ENCODE data around the gene CDKN1A.

The CDKN1A gene

DNA sequence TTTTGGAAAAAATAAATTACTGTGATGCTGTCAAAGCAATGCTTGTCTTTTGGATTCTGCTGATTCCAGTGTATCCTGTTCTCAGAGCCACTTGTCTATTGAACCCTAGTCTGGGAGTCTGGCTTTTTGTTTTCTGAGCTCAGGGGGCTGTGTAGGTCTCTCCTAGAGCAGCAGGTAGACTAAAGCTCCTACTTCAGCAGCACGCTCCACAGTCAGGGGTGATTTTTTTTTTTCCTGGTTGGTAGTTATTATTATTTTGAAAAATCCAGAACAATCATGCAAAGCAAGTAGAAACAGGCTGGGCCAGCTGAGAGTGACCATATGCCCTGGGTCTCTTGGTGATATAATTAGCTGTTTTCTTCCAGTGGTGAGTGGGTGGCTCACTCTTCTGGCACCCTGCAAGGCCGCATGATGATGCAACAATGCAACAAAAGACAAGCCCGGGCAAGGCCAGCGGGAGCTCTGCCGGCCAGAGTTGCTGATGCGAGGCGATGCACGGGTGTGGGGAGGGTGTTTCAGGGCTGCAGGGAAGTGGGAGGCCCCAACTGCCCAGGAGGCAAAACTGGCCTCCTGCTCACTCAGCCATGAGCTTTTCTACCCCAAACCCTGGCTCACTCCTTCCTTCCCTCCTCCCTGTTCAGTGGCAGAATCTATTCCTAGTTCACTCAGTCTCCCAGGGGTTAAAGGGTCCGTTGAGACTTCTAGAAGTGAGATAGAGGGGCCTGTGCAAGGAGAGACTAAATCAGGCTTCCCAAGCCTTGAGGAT lies 11.5 kb upstream of the CDKN1A start (continued):
- TF ChIP-seq, protein P1, sequence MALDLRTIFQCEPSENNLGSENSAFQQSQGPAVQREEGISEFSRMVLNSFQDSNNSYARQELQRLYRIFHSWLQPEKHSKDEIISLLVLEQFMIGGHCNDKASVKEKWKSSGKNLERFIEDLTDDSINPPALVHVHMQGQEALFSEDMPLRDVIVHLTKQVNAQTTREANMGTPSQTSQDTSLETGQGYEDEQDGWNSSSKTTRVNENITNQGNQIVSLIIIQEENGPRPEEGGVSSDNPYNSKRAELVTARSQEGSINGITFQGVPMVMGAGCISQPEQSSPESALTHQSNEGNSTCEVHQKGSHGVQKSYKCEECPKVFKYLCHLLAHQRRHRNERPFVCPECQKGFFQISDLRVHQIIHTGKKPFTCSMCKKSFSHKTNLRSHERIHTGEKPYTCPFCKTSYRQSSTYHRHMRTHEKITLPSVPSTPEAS (tag by site-specific recombination; IDR thresholded peaks at IDR 0.05): peak; percentile 54
- TF ChIP-seq ZSCAN16 (tag by site-specific recombination; IDR thresholded peaks at IDR 0.05) (peak; percentile 60; the same call in 1 of the 2 replicates), KLF9 (tag by site-specific recombination; IDR thresholded peaks at IDR 0.05; ENCODE audit: low read depth) (peak; percentile 25; the same call in 1 of the 2 replicates), ZNF610 (tag by site-specific recombination; IDR thresholded peaks at IDR 0.05; ENCODE audit: borderline replicate concordance) (0 out of 2 replicates have a peak, but pooled peaks have one; percentile 75), ZNF777 (tag by site-specific recombination; IDR thresholded peaks at IDR 0.05; ENCODE audit: borderline replicate concordance) (no peak), ZNF501 (tag by site-specific recombination; IDR thresholded peaks at IDR 0.05) (peak; percentile 82; the same call in 1 of the 2 replicates), TRIM28 (IDR thresholded peaks at IDR 0.05; ENCODE audit: borderline replicate concordance, low read length) (peak; percentile 93), EGR2 (tag by site-specific recombination; IDR thresholded peaks at IDR 0.05; ENCODE audit: low read depth) (peak; percentile 80), ZNF544 (tag by site-specific recombination; IDR thresholded peaks at IDR 0.05) (no peak), ZNF2 (tag by site-specific recombination; IDR thresholded peaks at IDR 0.05) (peak; percentile 66; the same call in 1 of the 2 replicates), ZSCAN30 (tag by site-specific recombination; IDR thresholded peaks at IDR 0.05) (peak; percentile 80; the same call in 1 of the 2 replicates), ZNF510 (tag by site-specific recombination; IDR thresholded peaks at IDR 0.05; ENCODE audit: insufficient replicate concordance) (no peak), SP7 (tag by site-specific recombination; IDR thresholded peaks at IDR 0.05) (peak; percentile 90), ZNF558 (tag by site-specific recombination; IDR thresholded peaks at IDR 0.05) (peak; percentile 48; the same call in 1 of the 2 replicates), ZBTB8A (tag by site-specific recombination; IDR thresholded peaks at IDR 0.05) (peak; percentile 99), SCRT2 (tag by site-specific recombination; IDR thresholded peaks at IDR 0.05) (peak; percentile 75; the same call in 1 of the 2 replicates), ZNF660 (tag by site-specific recombination; IDR thresholded peaks at IDR 0.05) (peak; percentile 92), ZNF654 (tag by site-specific recombination; IDR thresholded peaks at IDR 0.05; ENCODE audit: low read depth) (no peak), ZNF366 (tag by site-specific recombination; conservative IDR thresholded peaks at IDR 0.05) (peak; percentile 65), ZBTB48 (tag by site-specific recombination; IDR thresholded peaks at IDR 0.05) (peak; percentile 60)
- TF ChIP-seq, protein P2, sequence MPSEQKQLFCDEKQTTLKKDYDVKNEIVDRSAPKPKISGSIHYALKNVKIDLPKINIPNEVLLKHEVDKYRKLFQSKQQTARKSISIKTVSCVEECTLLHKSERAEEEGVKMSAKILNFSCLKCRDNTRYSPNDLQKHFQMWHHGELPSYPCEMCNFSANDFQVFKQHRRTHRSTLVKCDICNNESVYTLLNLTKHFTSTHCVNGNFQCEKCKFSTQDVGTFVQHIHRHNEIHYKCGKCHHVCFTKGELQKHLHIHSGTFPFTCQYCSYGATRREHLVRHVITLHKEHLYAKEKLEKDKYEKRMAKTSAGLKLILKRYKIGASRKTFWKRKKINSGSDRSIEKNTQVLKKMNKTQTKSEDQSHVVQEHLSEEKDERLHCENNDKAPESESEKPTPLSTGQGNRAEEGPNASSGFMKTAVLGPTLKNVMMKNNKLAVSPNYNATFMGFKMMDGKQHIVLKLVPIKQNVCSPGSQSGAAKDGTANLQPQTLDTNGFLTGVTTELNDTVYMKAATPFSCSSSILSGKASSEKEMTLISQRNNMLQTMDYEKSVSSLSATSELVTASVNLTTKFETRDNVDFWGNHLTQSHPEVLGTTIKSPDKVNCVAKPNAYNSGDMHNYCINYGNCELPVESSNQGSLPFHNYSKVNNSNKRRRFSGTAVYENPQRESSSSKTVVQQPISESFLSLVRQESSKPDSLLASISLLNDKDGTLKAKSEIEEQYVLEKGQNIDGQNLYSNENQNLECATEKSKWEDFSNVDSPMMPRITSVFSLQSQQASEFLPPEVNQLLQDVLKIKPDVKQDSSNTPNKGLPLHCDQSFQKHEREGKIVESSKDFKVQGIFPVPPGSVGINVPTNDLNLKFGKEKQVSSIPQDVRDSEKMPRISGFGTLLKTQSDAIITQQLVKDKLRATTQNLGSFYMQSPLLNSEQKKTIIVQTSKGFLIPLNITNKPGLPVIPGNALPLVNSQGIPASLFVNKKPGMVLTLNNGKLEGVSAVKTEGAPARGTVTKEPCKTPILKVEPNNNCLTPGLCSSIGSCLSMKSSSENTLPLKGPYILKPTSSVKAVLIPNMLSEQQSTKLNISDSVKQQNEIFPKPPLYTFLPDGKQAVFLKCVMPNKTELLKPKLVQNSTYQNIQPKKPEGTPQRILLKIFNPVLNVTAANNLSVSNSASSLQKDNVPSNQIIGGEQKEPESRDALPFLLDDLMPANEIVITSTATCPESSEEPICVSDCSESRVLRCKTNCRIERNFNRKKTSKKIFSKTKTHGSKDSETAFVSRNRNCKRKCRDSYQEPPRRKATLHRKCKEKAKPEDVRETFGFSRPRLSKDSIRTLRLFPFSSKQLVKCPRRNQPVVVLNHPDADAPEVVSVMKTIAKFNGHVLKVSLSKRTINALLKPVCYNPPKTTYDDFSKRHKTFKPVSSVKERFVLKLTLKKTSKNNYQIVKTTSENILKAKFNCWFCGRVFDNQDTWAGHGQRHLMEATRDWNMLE (tag by site-specific recombination; conservative IDR thresholded peaks at IDR 0.05; ENCODE audit: low read depth): 0 out of 2 replicates have a peak, but pooled peaks have one; percentile 21
- TF ChIP-seq, protein P3, sequence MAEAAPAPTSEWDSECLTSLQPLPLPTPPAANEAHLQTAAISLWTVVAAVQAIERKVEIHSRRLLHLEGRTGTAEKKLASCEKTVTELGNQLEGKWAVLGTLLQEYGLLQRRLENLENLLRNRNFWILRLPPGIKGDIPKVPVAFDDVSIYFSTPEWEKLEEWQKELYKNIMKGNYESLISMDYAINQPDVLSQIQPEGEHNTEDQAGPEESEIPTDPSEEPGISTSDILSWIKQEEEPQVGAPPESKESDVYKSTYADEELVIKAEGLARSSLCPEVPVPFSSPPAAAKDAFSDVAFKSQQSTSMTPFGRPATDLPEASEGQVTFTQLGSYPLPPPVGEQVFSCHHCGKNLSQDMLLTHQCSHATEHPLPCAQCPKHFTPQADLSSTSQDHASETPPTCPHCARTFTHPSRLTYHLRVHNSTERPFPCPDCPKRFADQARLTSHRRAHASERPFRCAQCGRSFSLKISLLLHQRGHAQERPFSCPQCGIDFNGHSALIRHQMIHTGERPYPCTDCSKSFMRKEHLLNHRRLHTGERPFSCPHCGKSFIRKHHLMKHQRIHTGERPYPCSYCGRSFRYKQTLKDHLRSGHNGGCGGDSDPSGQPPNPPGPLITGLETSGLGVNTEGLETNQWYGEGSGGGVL (tag by site-specific recombination; IDR thresholded peaks at IDR 0.05): peak; percentile 81
- TF ChIP-seq, protein P4, sequence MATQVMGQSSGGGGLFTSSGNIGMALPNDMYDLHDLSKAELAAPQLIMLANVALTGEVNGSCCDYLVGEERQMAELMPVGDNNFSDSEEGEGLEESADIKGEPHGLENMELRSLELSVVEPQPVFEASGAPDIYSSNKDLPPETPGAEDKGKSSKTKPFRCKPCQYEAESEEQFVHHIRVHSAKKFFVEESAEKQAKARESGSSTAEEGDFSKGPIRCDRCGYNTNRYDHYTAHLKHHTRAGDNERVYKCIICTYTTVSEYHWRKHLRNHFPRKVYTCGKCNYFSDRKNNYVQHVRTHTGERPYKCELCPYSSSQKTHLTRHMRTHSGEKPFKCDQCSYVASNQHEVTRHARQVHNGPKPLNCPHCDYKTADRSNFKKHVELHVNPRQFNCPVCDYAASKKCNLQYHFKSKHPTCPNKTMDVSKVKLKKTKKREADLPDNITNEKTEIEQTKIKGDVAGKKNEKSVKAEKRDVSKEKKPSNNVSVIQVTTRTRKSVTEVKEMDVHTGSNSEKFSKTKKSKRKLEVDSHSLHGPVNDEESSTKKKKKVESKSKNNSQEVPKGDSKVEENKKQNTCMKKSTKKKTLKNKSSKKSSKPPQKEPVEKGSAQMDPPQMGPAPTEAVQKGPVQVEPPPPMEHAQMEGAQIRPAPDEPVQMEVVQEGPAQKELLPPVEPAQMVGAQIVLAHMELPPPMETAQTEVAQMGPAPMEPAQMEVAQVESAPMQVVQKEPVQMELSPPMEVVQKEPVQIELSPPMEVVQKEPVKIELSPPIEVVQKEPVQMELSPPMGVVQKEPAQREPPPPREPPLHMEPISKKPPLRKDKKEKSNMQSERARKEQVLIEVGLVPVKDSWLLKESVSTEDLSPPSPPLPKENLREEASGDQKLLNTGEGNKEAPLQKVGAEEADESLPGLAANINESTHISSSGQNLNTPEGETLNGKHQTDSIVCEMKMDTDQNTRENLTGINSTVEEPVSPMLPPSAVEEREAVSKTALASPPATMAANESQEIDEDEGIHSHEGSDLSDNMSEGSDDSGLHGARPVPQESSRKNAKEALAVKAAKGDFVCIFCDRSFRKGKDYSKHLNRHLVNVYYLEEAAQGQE (tag by site-specific recombination; IDR thresholded peaks at IDR 0.05): 0 out of 2 replicates have a peak, but pooled peaks have one; percentile 13
- TF ChIP-seq, protein P5, sequence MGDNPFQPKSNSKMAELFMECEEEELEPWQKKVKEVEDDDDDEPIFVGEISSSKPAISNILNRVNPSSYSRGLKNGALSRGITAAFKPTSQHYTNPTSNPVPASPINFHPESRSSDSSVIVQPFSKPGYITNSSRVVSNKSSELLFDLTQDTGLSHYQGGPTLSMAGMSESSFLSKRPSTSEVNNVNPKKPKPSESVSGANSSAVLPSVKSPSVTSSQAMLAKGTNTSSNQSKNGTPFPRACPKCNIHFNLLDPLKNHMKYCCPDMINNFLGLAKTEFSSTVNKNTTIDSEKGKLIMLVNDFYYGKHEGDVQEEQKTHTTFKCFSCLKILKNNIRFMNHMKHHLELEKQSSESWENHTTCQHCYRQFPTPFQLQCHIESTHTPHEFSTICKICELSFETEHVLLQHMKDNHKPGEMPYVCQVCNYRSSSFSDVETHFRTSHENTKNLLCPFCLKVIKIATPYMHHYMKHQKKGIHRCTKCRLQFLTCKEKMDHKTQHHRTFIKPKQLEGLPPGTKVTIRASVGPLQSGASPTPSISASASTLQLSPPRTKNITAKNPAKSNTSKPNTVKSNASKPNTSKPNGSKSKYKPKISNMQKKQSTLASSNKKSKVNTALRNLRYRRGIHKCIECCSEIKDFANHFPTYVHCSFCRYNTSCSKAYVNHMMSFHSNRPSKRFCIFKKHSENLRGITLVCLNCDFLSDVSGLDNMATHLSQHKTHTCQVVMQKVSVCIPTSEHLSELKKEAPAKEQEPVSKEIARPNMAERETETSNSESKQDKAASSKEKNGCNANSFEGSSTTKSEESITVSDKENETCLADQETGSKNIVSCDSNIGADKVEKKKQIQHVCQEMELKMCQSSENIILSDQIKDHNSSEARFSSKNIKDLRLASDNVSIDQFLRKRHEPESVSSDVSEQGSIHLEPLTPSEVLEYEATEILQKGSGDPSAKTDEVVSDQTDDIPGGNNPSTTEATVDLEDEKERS (tag by site-specific recombination; IDR thresholded peaks at IDR 0.05): no peak
